ENCODE results near the gene TTC3.

Gene TTC3

DNA sequence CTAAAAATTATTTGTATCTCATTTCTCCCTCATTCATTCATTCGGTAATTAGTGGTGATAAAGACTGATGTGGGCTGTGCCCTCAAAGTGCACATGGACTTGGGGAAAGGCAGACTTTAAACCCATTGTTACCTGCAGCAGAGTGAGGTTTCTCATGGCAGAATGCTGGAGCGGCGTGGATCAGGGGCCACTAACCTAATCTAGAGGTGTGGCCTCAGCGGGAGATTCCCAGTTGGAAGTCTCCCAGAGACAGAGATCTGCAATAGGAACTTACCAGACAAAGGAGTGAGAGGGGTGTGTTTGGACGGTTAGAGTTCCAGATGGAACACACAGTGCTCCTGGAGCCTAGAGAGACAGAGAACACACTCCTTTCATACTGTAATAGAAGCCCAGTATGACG is 120.6 kb downstream of the TTC3 start:
- TF ChIP-seq, protein P1, sequence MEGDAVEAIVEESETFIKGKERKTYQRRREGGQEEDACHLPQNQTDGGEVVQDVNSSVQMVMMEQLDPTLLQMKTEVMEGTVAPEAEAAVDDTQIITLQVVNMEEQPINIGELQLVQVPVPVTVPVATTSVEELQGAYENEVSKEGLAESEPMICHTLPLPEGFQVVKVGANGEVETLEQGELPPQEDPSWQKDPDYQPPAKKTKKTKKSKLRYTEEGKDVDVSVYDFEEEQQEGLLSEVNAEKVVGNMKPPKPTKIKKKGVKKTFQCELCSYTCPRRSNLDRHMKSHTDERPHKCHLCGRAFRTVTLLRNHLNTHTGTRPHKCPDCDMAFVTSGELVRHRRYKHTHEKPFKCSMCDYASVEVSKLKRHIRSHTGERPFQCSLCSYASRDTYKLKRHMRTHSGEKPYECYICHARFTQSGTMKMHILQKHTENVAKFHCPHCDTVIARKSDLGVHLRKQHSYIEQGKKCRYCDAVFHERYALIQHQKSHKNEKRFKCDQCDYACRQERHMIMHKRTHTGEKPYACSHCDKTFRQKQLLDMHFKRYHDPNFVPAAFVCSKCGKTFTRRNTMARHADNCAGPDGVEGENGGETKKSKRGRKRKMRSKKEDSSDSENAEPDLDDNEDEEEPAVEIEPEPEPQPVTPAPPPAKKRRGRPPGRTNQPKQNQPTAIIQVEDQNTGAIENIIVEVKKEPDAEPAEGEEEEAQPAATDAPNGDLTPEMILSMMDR (IDR thresholded peaks at IDR 0.05; ENCODE audit: low read depth, low read length) = no peak
- no peak for DNase-seq
- H3K4me1 ChIP-seq = no peaks in the 10 kb centered on the region
- no peaks in the 10 kb centered on the region for H3K27me3 ChIP-seq
- no peaks in the 10 kb centered on the region for H3K9me3 ChIP-seq
- H3K36me3 ChIP-seq = peaks cover 54% of the 10 kb centered on the region
- no peak overlapping the region for H3K4me3 ChIP-seq (ENCODE audit: low read depth, low read length)

DNA sequence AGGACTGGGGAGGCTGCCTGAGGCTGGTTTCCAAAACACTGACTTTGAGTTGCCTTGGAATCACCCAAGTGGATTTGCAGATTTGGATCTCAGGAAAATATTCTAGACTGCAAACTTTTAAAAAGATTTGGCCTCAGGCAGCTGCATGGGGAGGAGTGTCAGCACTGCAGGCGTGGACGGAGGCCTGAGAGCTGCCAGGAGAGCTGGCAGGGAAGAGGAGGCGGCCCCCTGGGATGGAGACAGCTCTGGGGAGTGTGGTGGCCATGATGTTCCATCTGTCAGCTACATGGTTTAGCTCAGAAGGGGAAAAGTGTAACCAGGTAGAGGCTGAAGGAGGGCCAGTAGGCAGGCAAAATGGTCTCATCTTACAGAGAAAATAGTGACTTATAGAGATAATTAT is 122.0 kb downstream of the TTC3 start:
- Histone ChIP-seq H3K36me3 (peaks cover 45% of the 10 kb centered on the region), H3K27me3 (no peaks in the 10 kb centered on the region), H3K4me3 (ENCODE audit: low read depth, low read length) (no peak overlapping the region), H3K4me1 (no peaks in the 10 kb centered on the region), H3K9me3 (no peaks in the 10 kb centered on the region)
- no peak for DNase-seq
- TF ChIP-seq, protein P1 (IDR thresholded peaks at IDR 0.05; ENCODE audit: low read depth, low read length) = no peak

DNA sequence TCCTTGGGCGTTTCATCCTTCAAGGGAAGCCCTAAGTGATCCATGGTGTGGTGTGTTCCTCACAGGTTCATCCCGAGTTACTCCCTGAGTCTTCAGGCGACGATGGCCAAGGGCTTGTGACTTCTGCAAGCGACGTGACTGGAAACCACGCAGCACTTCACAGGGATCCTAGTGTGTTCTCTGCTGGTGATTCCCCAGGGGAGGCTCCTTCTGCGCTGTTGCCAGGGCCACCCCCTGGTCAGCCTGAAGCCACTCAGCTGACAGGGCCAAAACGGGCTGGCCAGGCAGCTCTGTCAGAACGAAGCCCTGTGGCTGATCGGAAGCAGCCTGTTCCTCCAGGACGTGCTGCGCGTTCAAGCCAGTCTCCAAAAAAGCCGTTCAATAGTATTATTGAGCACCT is 122.6 kb downstream of the TTC3 start:
- Histone ChIP-seq H3K9me3 (no peaks in the 10 kb centered on the region), H3K4me1 (no peaks in the 10 kb centered on the region), H3K36me3 (peaks cover 50% of the 10 kb centered on the region), H3K4me3 (ENCODE audit: low read depth, low read length) (no peak overlapping the region), H3K27me3 (no peaks in the 10 kb centered on the region)
- DNase-seq = no peak
- TF ChIP-seq, protein P1 (IDR thresholded peaks at IDR 0.05; ENCODE audit: low read depth, low read length) = no peak

DNA sequence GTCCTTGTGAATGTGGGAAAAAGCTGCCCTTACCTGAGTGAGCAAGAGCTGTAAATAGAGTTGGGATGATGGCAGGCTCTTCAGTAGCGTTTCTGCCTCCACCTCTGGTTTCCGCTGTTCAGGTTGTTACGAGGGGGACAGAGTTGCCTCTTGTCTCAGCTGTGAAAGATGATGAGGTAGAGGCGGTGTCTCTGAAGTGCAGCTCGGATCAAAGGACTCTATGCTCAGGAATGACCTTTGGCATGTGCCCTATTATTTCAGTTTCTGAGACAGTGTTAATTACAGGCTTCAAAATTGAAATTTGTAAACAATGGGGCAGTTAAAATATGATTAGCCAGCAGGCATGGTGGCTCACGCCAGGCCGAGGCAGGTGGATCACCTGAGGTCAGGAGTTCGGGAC is 123.8 kb downstream of the TTC3 start:
- Histone ChIP-seq H3K27me3 (no peaks in the 10 kb centered on the region), H3K36me3 (peaks cover 53% of the 10 kb centered on the region), H3K9me3 (no peaks in the 10 kb centered on the region), H3K4me3 (ENCODE audit: low read depth, low read length) (no peak overlapping the region), H3K4me1 (no peaks in the 10 kb centered on the region)
- TF ChIP-seq, protein P1 (IDR thresholded peaks at IDR 0.05; ENCODE audit: low read depth, low read length) = no peak
- no peak for DNase-seq

DNA sequence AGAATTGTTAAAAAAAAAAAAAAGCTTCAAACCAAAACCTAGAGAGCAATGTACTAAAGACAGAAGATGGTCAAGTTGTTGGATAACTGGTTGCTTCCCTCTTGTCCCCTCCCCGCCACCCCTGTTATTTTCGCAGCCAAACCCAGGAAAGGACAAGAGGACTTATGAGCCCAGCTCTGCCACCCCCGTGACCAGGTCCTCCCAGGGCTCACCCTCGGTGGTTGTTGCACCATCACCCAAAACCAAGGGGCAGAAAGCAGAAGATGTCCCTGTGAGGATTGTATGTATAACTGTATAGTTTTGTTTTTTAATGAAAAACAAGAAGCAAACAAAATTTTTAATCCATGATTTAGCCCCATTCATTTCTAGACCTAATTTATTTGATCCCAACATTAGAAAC is 124.7 kb downstream of the TTC3 start:
- Histone ChIP-seq H3K9me3 (no peaks in the 10 kb centered on the region), H3K36me3 (peaks cover 45% of the 10 kb centered on the region), H3K27me3 (no peaks in the 10 kb centered on the region), H3K4me1 (no peaks in the 10 kb centered on the region), H3K4me3 (ENCODE audit: low read depth, low read length) (no peak overlapping the region)
- no peak for DNase-seq
- TF ChIP-seq, protein P1 (IDR thresholded peaks at IDR 0.05; ENCODE audit: low read depth, low read length) = no peak

DNA sequence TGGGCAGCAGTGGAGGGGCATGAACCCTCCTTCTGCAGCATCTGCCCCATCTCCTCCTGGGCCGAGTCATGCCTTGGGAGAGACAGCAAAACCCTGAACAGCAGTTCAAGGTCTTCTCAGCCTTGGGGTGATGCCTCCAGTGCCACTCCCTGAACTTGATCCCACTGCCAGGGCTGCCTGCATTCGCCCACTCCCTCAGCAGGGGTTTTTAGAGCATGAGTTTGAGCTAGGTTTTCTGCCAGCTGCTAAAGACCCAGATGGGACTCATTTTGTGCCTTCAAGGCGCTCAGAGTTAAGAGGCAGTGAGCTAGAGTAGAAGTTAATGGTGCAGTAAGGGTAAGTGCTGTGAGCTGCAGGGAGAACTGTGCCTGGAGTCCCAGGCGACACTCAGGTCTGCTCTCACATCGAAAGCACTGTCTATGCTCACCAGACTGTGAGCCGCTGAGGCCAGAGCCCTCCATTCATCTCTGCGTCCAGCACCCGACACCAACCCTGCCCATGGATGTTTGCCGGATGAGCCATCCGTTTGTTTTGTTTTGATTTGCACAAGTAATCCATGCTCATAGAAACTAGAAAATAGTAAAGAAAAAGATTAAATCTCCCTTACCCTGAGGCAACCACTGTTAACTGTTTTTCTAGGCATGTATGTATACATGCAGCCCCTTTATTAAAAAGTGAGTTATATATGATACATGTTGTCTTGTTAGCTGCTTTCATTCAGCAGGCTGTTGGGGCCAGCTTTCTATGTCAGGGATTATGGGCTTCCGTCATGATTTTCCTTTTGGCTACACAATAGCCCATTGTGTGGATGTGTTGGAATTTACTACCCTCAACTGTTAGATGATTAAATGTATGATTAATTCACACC is 126.2 kb downstream of the TTC3 start:
- Histone ChIP-seq H3K36me3 (peaks cover 50% of the 10 kb centered on the region), H3K9me3 (no peaks in the 10 kb centered on the region), H3K4me3 (ENCODE audit: low read depth, low read length) (no peak overlapping the region), H3K27me3 (no peaks in the 10 kb centered on the region), H3K4me1 (no peaks in the 10 kb centered on the region)
- no peak for DNase-seq
- TF ChIP-seq, protein P1 (IDR thresholded peaks at IDR 0.05; ENCODE audit: low read depth, low read length) = no peak

Data from BE2C (cell line).